Globus pallidus (tissue), 1 donor: Measurements from ENCODE around the gene DDT.
"Not testable (repeated sequence)": the region's sequence is repeated elsewhere in the genome, so short reads cannot be mapped to it uniquely, and the experiment has no call there.

Experiments used
- DNase-seq: peaks from one replicate; pipeline ENCODE4 v3.0.0-alpha.2; 2015; ENCODE audit warnings: low spot score

DDT gene

GRCh38 chr22:23989583-23990244 is 15.5 kb upstream of the DDT start:
- not testable (repeated sequence) for DNase-seq

GRCh38 chr22:23986538-23987178 is 12.4 kb upstream of the DDT start:
- not testable (repeated sequence) for DNase-seq

GRCh38 chr22:23986089-23986488 is 11.8 kb upstream of the DDT start:
- DNase-seq: not testable (repeated sequence)

- DNase-seq: peak; percentile 32
These were observed 10.2 kb upstream of the DDT start for GRCh38 chr22:23984430-23984829.

- not testable (repeated sequence) for DNase-seq
These were observed 6.3 kb upstream of the DDT start for GRCh38 chr22:23980567-23980966.

- not testable (repeated sequence) for DNase-seq
These were observed 5.5 kb upstream of the DDT start, which contains the start of gene GSTT2 for GRCh38 chr22:23979557-23980240. TSS of gene GSTT2 (plus strand) at chr22:23980134.

- not testable (repeated sequence) for DNase-seq
These were observed 3.1 kb upstream of the DDT start for GRCh38 chr22:23977304-23977703.

- not testable (repeated sequence) for DNase-seq
These were observed 653 bp upstream of the DDT start for GRCh38 chr22:23974836-23975352.

GRCh38 chr22:23971927-23972326 is 2.3 kb downstream of the DDT start:
- DNase-seq: not testable (repeated sequence)

GRCh38 chr22:23970816-23971486 is 3.3 kb downstream of the DDT start:
- DNase-seq: no peak

GRCh38 chr22:23970201-23970641 is 4.0 kb downstream of the DDT start:
- no peak for DNase-seq

GRCh38 chr22:23969071-23969470 is 5.2 kb downstream of the DDT start:
- no peak for DNase-seq

GRCh38 chr22:23966568-23966967 is 7.7 kb downstream of the DDT start, which contains the start of gene DDTL:
TSS of gene DDTL (plus strand) at chr22:23966888. CDS start at chr22:23966915, 27 bp downstream.
- DNase-seq: not testable (repeated sequence)

- not testable (repeated sequence) for DNase-seq
These were observed 8.1 kb downstream of the DDT start for GRCh38 chr22:23966094-23966493.

GRCh38 chr22:23961084-23961771 is 13.0 kb downstream of the DDT start, which contains the start of gene GSTT2B:
TSS of gene GSTT2B (minus strand) at chr22:23961195. CDS start at chr22:23961131, 64 bp downstream.
- not testable (repeated sequence) for DNase-seq

- DNase-seq: peak; percentile 82
These were observed 17.8 kb downstream of the DDT start for GRCh38 chr22:23956301-23956900.

GRCh38 chr22:23955886-23956285 is 18.4 kb downstream of the DDT start:
- not testable (repeated sequence) for DNase-seq

GRCh38 chr22:23954991-23955305 is 19.3 kb downstream of the DDT start:
- DNase-seq: not testable (repeated sequence)

GRCh38 chr22:23954193-23954990 is 19.8 kb downstream of the DDT start:
- DNase-seq: not testable (repeated sequence)

GRCh38 chr22:23953485-23953884 is 20.8 kb downstream of the DDT start:
- DNase-seq: not testable (repeated sequence)
